Measurements from ENCODE around the gene FOXP1. TPM values are rescaled to one million over a fixed set of nuclear protein-coding genes. Genes with fewer than 3 reads are reported as not detected.

FOXP1 gene
- total RNA-seq, 1 donor from 2014 or later, result 41.2 TPM

GRCh38 chr3:71451060-71451459 is 132.5 kb downstream of the FOXP1 start:
- no peaks in the 10 kb centered on the region for H3K9me3 ChIP-seq (replicated peaks)
- no peak overlapping the region for H3K27ac ChIP-seq (replicated peaks)
- H3K4me3 ChIP-seq, result no peak overlapping the region
- peaks cover 40% of the 10 kb centered on the region for H3K4me1 ChIP-seq
- no peak for TF ChIP-seq CTCF (IDR thresholded peaks at IDR 0.05; ENCODE audit: borderline replicate concordance)
- no peak for DNase-seq
- no peaks in the 10 kb centered on the region for H3K36me3 ChIP-seq
- intact Hi-C loops (cut with micrococcal nuclease), result no loop called here
- no peaks in the 10 kb centered on the region for H3K27me3 ChIP-seq (ENCODE audit: low read depth)

GRCh38 chr3:71450162-71450561 is 133.4 kb downstream of the FOXP1 start:
- intact Hi-C loops (cut with micrococcal nuclease), result no loop called here
- no peak overlapping the region for H3K27ac ChIP-seq (replicated peaks)
- no peak overlapping the region for H3K4me3 ChIP-seq
- no peaks in the 10 kb centered on the region for H3K36me3 ChIP-seq
- TF ChIP-seq CTCF (IDR thresholded peaks at IDR 0.05; ENCODE audit: borderline replicate concordance), result no peak
- peaks cover 39% of the 10 kb centered on the region for H3K4me1 ChIP-seq
- H3K9me3 ChIP-seq (replicated peaks), result no peaks in the 10 kb centered on the region
- no peaks in the 10 kb centered on the region for H3K27me3 ChIP-seq (ENCODE audit: low read depth)
- no peak for DNase-seq

- H3K27me3 ChIP-seq (ENCODE audit: low read depth), result no peaks in the 10 kb centered on the region
- intact Hi-C loops (cut with micrococcal nuclease), result no loop called here
- TF ChIP-seq CTCF (IDR thresholded peaks at IDR 0.05; ENCODE audit: borderline replicate concordance), result no peak
- peaks cover 59% of the 10 kb centered on the region for H3K4me1 ChIP-seq
- no peaks in the 10 kb centered on the region for H3K9me3 ChIP-seq (replicated peaks)
- no peak for DNase-seq
- no peak overlapping the region for H3K4me3 ChIP-seq
- no peaks in the 10 kb centered on the region for H3K36me3 ChIP-seq
- H3K27ac ChIP-seq (replicated peaks), result no peak overlapping the region
Observed at GRCh38 chr3:71447803-71448202, 135.7 kb downstream of the FOXP1 start.

GRCh38 chr3:71447197-71447596 is 136.3 kb downstream of the FOXP1 start:
- H3K4me1 ChIP-seq, result peaks cover 66% of the 10 kb centered on the region
- no peak overlapping the region for H3K4me3 ChIP-seq
- TF ChIP-seq CTCF (IDR thresholded peaks at IDR 0.05; ENCODE audit: borderline replicate concordance), result no peak
- H3K36me3 ChIP-seq, result no peaks in the 10 kb centered on the region
- H3K27ac ChIP-seq (replicated peaks), result no peak overlapping the region
- no peak for DNase-seq
- H3K9me3 ChIP-seq (replicated peaks), result no peaks in the 10 kb centered on the region
- no peaks in the 10 kb centered on the region for H3K27me3 ChIP-seq (ENCODE audit: low read depth)
- intact Hi-C loops (cut with micrococcal nuclease), result no loop called here

- no peak for TF ChIP-seq CTCF (IDR thresholded peaks at IDR 0.05; ENCODE audit: borderline replicate concordance)
- H3K9me3 ChIP-seq (replicated peaks), result no peaks in the 10 kb centered on the region
- peaks cover 70% of the 10 kb centered on the region for H3K4me1 ChIP-seq
- no peak overlapping the region for H3K27ac ChIP-seq (replicated peaks)
- H3K36me3 ChIP-seq, result no peaks in the 10 kb centered on the region
- no peaks in the 10 kb centered on the region for H3K27me3 ChIP-seq (ENCODE audit: low read depth)
- DNase-seq, result no peak
- no peak overlapping the region for H3K4me3 ChIP-seq
- intact Hi-C loops (cut with micrococcal nuclease), result no loop called here
Observed at GRCh38 chr3:71446734-71447133, 136.8 kb downstream of the FOXP1 start.

GRCh38 chr3:71446260-71446659 is 137.3 kb downstream of the FOXP1 start:
- H3K36me3 ChIP-seq, result no peaks in the 10 kb centered on the region
- no peaks in the 10 kb centered on the region for H3K9me3 ChIP-seq (replicated peaks)
- DNase-seq, result no peak
- H3K4me3 ChIP-seq, result no peak overlapping the region
- H3K27me3 ChIP-seq (ENCODE audit: low read depth), result no peaks in the 10 kb centered on the region
- H3K4me1 ChIP-seq, result peaks cover 71% of the 10 kb centered on the region
- TF ChIP-seq CTCF (IDR thresholded peaks at IDR 0.05; ENCODE audit: borderline replicate concordance), result no peak
- no peak overlapping the region for H3K27ac ChIP-seq (replicated peaks)
- intact Hi-C loops (cut with micrococcal nuclease), result no loop called here
